Activated effector memory CD4-positive, alpha-beta T cell treated with Interleukin-2 at 50 U/mL for 16 hours (primary cell): Measurements from ENCODE around the gene FBLN1.

Source experiments
- DNase-seq: peaks from one replicate; pipeline ENCODE4 v3.0.0-alpha.2; 2020

Gene FBLN1

GRCh38 chr22:45574069-45574703 is 71.5 kb downstream of the FBLN1 start:
- DNase-seq = no peak

GRCh38 chr22:45575173-45575572 is 72.5 kb downstream of the FBLN1 start:
- DNase-seq = no peak

GRCh38 chr22:45575607-45576272 is 73.1 kb downstream of the FBLN1 start:
- DNase-seq = no peak

GRCh38 chr22:45576273-45576625 is 73.6 kb downstream of the FBLN1 start:
- DNase-seq = no peak

GRCh38 chr22:45576730-45577464 is 74.2 kb downstream of the FBLN1 start:
- DNase-seq = no peak

GRCh38 chr22:45577746-45578523 is 75.3 kb downstream of the FBLN1 start:
- DNase-seq = peak; percentile 53

- no peak for DNase-seq
These were observed 76.0 kb downstream of the FBLN1 start for GRCh38 chr22:45578524-45579147.

GRCh38 chr22:45579306-45579705 is 76.6 kb downstream of the FBLN1 start:
- DNase-seq = no peak

- no peak for DNase-seq
These were observed 77.4 kb downstream of the FBLN1 start for GRCh38 chr22:45579806-45580725.

- no peak for DNase-seq
These were observed 78.2 kb downstream of the FBLN1 start for GRCh38 chr22:45580726-45581381.

- no peak for DNase-seq
These were observed 78.9 kb downstream of the FBLN1 start for GRCh38 chr22:45581549-45582080.

GRCh38 chr22:45582236-45582954 is 79.7 kb downstream of the FBLN1 start:
- DNase-seq = no peak

GRCh38 chr22:45582955-45583320 is 80.3 kb downstream of the FBLN1 start:
- DNase-seq = no peak

GRCh38 chr22:45583504-45583903 is 80.8 kb downstream of the FBLN1 start:
- no peak for DNase-seq

GRCh38 chr22:45584121-45584570 is 81.5 kb downstream of the FBLN1 start:
- no peak for DNase-seq

- no peak for DNase-seq
These were observed 82.1 kb downstream of the FBLN1 start for GRCh38 chr22:45584621-45585436.

- DNase-seq = no peak
These were observed 82.7 kb downstream of the FBLN1 start for GRCh38 chr22:45585437-45585755.

- no peak for DNase-seq
These were observed 83.4 kb downstream of the FBLN1 start for GRCh38 chr22:45585946-45586540.
